ENCODE results near the gene AK1.

DNA sequence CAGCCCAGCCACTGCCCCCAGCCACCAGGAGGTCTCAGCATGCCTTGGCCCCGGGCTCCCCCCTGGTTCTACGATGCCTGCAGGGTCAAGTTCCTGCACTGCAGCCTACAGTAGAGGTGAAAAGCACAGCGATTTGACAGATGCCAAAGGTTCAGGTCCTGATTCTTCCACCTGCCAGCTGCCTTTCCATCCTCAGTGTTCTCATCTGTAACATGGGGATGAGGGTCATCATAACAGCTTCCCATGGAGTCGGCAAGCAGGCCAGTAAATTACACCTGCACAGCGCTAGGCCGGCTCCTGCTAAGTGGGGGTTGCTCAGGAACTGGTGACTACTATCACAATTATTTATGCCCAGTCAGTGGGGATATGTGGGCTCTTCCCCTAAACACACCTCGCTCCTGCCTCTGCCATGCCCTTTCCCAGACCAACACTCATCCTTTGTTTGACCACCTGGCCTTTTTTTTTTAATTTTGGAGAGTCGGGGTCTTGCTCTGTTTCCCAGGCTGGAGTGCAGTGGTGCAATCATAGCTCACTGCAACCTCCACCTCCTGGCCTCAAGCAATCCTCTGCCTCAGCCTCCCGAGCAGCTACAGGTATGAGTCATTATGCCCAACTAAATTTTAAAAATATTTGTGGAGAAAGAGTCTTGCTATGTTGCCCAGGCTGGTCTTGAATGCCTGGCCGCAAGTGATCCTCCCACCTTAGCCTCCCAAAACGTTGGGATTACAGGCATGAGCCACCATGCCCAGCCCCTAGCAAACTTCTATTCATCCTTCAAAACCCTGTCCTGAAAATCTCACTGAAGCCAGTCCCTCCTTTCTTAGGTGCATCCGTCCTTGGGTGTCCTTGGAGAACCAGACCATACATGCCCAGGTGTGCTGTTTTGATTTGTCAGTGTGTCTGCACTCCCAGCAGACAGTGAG is 29.4 kb downstream of the AK1 start:
- TF ChIP-seq EZH2 (optimal IDR thresholded peaks at IDR 0.05; ENCODE audit: low read depth, low read length) (no peak), CTCF (IDR thresholded peaks at IDR 0.05; ENCODE audit: low read length) (no peak)
